Measurements from ENCODE around the gene TRIM29. TPM values are rescaled to one million over a fixed set of nuclear protein-coding genes. Genes with fewer than 3 reads are reported as not detected.
A peak's percentile ranks its signal among the peaks of the same experiment; 100 is the strongest.

TRIM29 gene
- total and polyA plus RNA-seq, 9 of the 15 experiments (the other 6 are each of a cell fraction or from before 2014, with no cell fraction given): 0.08 to 1.4 (median 0.42) TPM; not detected in 2

GRCh38 chr11:120112174-120112796, 25.6 kb downstream of the TRIM29 start:
- no peak overlapping the region for H2AFZ ChIP-seq (ENCODE audit: low read depth, low read length)
- no peaks in the 10 kb centered on the region for H3K79me2 ChIP-seq (ENCODE audit: control insufficient read depth, insufficient read depth, low read length)
- H3K27me3 ChIP-seq (ENCODE audit: control insufficient read depth in 2 of 2, insufficient read depth in 2 of 2, low read length in 2 of 2): peaks cover 0 to 40% of the 10 kb centered on the region in 2 experiments; a peak in 2 of 5 replicates
- intact Hi-C loops (cut with micrococcal nuclease) (no loop called here), in situ Hi-C loops (cut with MboI) (loop anchor here (25.0 kb wide), 1 partner anchor 450 kb away; no protein-coding TSS in a partner anchor)
- no TSS peak for BruUV-seq (replicated peaks)
- ATAC-seq (peak; percentile 54; the same call in 2 of the 3 replicates), FAIRE-seq (no peak), DNase-seq (ENCODE audit: extremely low read depth in 1 of 4, low spot score in 3 of 4) (peak in 3 of 4 experiments; percentile 39 to 51 (median 40))
- ChIA-PET CTCF (ENCODE audit: low intra/inter-chr PET ratio) (interaction anchor here (0.5 kb wide), 1 partner anchor 1086 kb away, joined by 6 read pairs; no protein-coding TSS in a partner anchor), POLR2A (interaction anchor here (0.6 to 1.3 kb wide), 3 partner anchors 11 to 255 kb away, joined by 3 to 5 read pairs (median 3); no protein-coding TSS in a partner anchor)
- H4K20me1 ChIP-seq (replicated peaks; ENCODE audit: control insufficient read depth, insufficient read depth, low read length): peaks cover 33% of the 10 kb centered on the region
- H3K4me1 ChIP-seq (replicated peaks in 1 of 2; ENCODE audit: control insufficient read depth in 2 of 2, insufficient read depth in 2 of 2, low read length in 2 of 2): no peaks in the 10 kb centered on the region; a peak in 2 of 5 replicates
- H3K4me3 ChIP-seq: no peak overlapping the region
- H3K27ac ChIP-seq (ENCODE audit: extremely low read depth, low read depth, low read length): no peak overlapping the region
- no peaks in the 10 kb centered on the region for H3K36me3 ChIP-seq (ENCODE audit: control insufficient read depth, insufficient read depth, low read length)
- WGBS (ENCODE audit: insufficient coverage, low coverage, missing lambda C conversion rate): 1% methylated on average over 15 of the region's 15 CpGs
- H3K9me3 ChIP-seq (replicated peaks; ENCODE audit: control insufficient read depth, insufficient read depth, low read depth, low read length): no peaks in the 10 kb centered on the region
- TF ChIP-seq CTCF (IDR thresholded peaks at IDR 0.05 in 2 of 3, conservative IDR thresholded peaks at IDR 0.05 in 1 of 3; ENCODE audit: insufficient read depth in 2 of 3, low read depth in 1 of 3, low read length in 3 of 3) (peak; percentile 37 to 63 (median 62)), ZNF408 (CRISPR knock-in tag; IDR thresholded peaks at IDR 0.05; ENCODE audit: low read depth) (no peak)
- no peaks in the 10 kb centered on the region for H3K9me1 ChIP-seq (ENCODE audit: control insufficient read depth, insufficient read depth, low read length)
- no peak overlapping the region; a peak in 1 of 4 replicates for H3K9ac ChIP-seq (ENCODE audit: insufficient read depth in 1 of 2, low read depth in 2 of 2, low read length in 2 of 2)
- no peak overlapping the region for H3K4me2 ChIP-seq (ENCODE audit: insufficient read depth, low read length)
